Smooth muscle cell (in vitro differentiated cells): ENCODE data around the gene ABCA1. TPM values are rescaled to one million over a fixed set of nuclear protein-coding genes. Genes with fewer than 3 reads are reported as not detected.

Experiments
- DNase-seq: peaks from one replicate; lab custom pipeline; 2025; ENCODE audit not compliant: unreplicated experiment; lab: John Stamatoyannopoulos, UW
- H2AFZ ChIP-seq: fragments of 200-600 bp; sonication (generic); 2 replicates; pipeline ENCODE4 v1.6.0; 2016; ENCODE audit warnings: antibody characterized with exemption, low read depth, mild to moderate bottlenecking
- H3F3A ChIP-seq: fragments of 200-600 bp; sonication (generic); 2 replicates; pipeline ENCODE4 v1.6.0; 2017; ENCODE audit warnings: antibody characterized with exemption, low read depth
- H3K27ac ChIP-seq: fragments of 200-600 bp; sonication (generic); 2 replicates; pipeline ENCODE4 v1.5.1; 2016; ENCODE audit warnings: low read depth, mild to moderate bottlenecking
- H3K27me3 ChIP-seq: fragments of 200-600 bp; sonication (generic); 2 replicates; pipeline ENCODE4 v1.6.1; 2016; ENCODE audit warnings: low read depth, mild to moderate bottlenecking
- H3K36me3 ChIP-seq: fragments of 200-600 bp; sonication (generic); 2 replicates; pipeline ENCODE4 v1.5.1; 2016; ENCODE audit warnings: low read depth
- H3K4me1 ChIP-seq: fragments of 200-600 bp; sonication (generic); 2 replicates; pipeline ENCODE4 v1.5.1; 2016; ENCODE audit warnings: low read depth
- H3K4me2 ChIP-seq: fragments of 200-600 bp; sonication (generic); 2 replicates; pipeline ENCODE4 v1.6.0; 2016; ENCODE audit warnings: mild to moderate bottlenecking
- H3K4me3 ChIP-seq: fragments of 200-600 bp; sonication (generic); 2 replicates; pipeline ENCODE4 v1.5.1; 2016; ENCODE audit warnings: mild to moderate bottlenecking
- H3K79me2 ChIP-seq: fragments of 200-600 bp; sonication (generic); 2 replicates; pipeline ENCODE4 v1.6.0; 2016; ENCODE audit warnings: low read depth, mild to moderate bottlenecking
- H3K9ac ChIP-seq: fragments of 200-600 bp; sonication (generic); 2 replicates; pipeline ENCODE4 v1.6.0; 2016; ENCODE audit warnings: low read depth
- H3K9me3 ChIP-seq: fragments of 200-600 bp; sonication (generic); replicated peaks from 2 replicates; pipeline ENCODE4 v1.5.1; 2016; ENCODE audit warnings: low read depth
- H4K20me1 ChIP-seq: fragments of 200-600 bp; sonication (generic); 2 replicates; pipeline ENCODE4 v1.6.0; 2016; ENCODE audit warnings: low read depth
- WGBS: methylation state at CpG from one replicate; pipeline ENCODE4 v1.1.7; 2016; ENCODE audit warnings: low lambda C conversion rate; 5-methylcytosine and 5-hydroxymethylcytosine counted together
- polyA plus RNA-seq: library from polyadenylated mRNA; unstranded; fragments of >200 nt; fragmentation: Nextera tagmentation; extraction: Ambion mirVana; gene quantifications from 2 replicates; pipeline ENCODE4 v1.2.1, GENCODE V29; 2016
- total RNA-seq: library from RNA; depleted of rRNA; stranded (reverse); fragments of >200 nt; gene quantifications from 2 replicates; pipeline ENCODE4 v1.2.3, GENCODE V29; 2014
- TF ChIP-seq, protein P1 (sequence below): fragments of 200-600 bp; sonication (generic); IDR thresholded peaks from 2 replicates; pipeline ENCODE4 v1.5.1; 2017; ENCODE audit warnings: borderline replicate concordance, mild to moderate bottlenecking, antibody characterized with exemption; ENCODE audit not compliant: insufficient read depth, poor library complexity, severe bottlenecking

ABCA1 gene
- total and polyA plus RNA-seq, 2 experiments from 2014 or later, result 2.8 to 29.6 TPM

- H3K9me3 ChIP-seq, result no peaks in the 10 kb centered on the region
- H3K27me3 ChIP-seq, result no peaks in the 10 kb centered on the region
- H3K79me2 ChIP-seq, result no peaks in the 10 kb centered on the region
- H3F3A ChIP-seq, result no peaks in the 10 kb centered on the region
- H3K4me3 ChIP-seq, result no peak overlapping the region
- no peaks in the 10 kb centered on the region for H3K36me3 ChIP-seq
- TF ChIP-seq, protein P1, sequence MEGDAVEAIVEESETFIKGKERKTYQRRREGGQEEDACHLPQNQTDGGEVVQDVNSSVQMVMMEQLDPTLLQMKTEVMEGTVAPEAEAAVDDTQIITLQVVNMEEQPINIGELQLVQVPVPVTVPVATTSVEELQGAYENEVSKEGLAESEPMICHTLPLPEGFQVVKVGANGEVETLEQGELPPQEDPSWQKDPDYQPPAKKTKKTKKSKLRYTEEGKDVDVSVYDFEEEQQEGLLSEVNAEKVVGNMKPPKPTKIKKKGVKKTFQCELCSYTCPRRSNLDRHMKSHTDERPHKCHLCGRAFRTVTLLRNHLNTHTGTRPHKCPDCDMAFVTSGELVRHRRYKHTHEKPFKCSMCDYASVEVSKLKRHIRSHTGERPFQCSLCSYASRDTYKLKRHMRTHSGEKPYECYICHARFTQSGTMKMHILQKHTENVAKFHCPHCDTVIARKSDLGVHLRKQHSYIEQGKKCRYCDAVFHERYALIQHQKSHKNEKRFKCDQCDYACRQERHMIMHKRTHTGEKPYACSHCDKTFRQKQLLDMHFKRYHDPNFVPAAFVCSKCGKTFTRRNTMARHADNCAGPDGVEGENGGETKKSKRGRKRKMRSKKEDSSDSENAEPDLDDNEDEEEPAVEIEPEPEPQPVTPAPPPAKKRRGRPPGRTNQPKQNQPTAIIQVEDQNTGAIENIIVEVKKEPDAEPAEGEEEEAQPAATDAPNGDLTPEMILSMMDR, result no peak
- H3K4me2 ChIP-seq, result no peak overlapping the region
- H2AFZ ChIP-seq, result no peak overlapping the region
- no peaks in the 10 kb centered on the region for H3K4me1 ChIP-seq
- WGBS, result 85% methylated on average over 3 of the region's 3 CpGs
- no peak for DNase-seq
- no peak overlapping the region for H3K9ac ChIP-seq
- H4K20me1 ChIP-seq, result peaks cover 12% of the 10 kb centered on the region
- no peak overlapping the region for H3K27ac ChIP-seq
Observed at GRCh38 chr9:104844710-104845109, 83.2 kb downstream of the ABCA1 start.

- no peaks in the 10 kb centered on the region for H3K36me3 ChIP-seq
- no peak overlapping the region for H3K4me2 ChIP-seq
- no peaks in the 10 kb centered on the region for H3K27me3 ChIP-seq
- TF ChIP-seq, protein P1, result no peak
- WGBS, result 91% methylated on average over 4 of the region's 4 CpGs
- H3K4me1 ChIP-seq, result no peaks in the 10 kb centered on the region
- no peak overlapping the region for H3K9ac ChIP-seq
- no peak overlapping the region for H2AFZ ChIP-seq
- H3F3A ChIP-seq, result no peaks in the 10 kb centered on the region
- no peaks in the 10 kb centered on the region for H3K79me2 ChIP-seq
- H4K20me1 ChIP-seq, result peaks cover 8% of the 10 kb centered on the region
- no peak overlapping the region for H3K4me3 ChIP-seq
- no peak overlapping the region for H3K27ac ChIP-seq
- no peaks in the 10 kb centered on the region for H3K9me3 ChIP-seq
- DNase-seq, result no peak
Observed at GRCh38 chr9:104843644-104844240, 84.2 kb downstream of the ABCA1 start.

GRCh38 chr9:104842698-104843097 is 85.3 kb downstream of the ABCA1 start:
- Histone ChIP-seq H3K4me1 (no peaks in the 10 kb centered on the region), H4K20me1 (peaks cover 5% of the 10 kb centered on the region)
- 86% methylated on average over 2 of the region's 2 CpGs for WGBS

More at GRCh38 chr9:104842698-104843097, 85.3 kb downstream of the ABCA1 start:
- Histone ChIP-seq H3K27me3 (no peaks in the 10 kb centered on the region), H3K36me3 (no peaks in the 10 kb centered on the region), H3K79me2 (no peaks in the 10 kb centered on the region), H3K4me3 (no peak overlapping the region), H3K9ac (no peak overlapping the region), H3K9me3 (no peaks in the 10 kb centered on the region), H3K4me2 (no peak overlapping the region), H3F3A (no peaks in the 10 kb centered on the region), H2AFZ (no peak overlapping the region), H3K27ac (no peak overlapping the region)
- TF ChIP-seq, protein P1, result no peak
- no peak for DNase-seq
